Mesenchymal stem cell (in vitro differentiated cells and primary cell): Measurements from ENCODE around the gene UPK1B.

Experiments used
- DNase-seq: peaks from one replicate; pipeline ENCODE4 v3.0.0-alpha.2; 2013
- H2AFZ ChIP-seq: one replicate; pipeline ENCODE4 v1.6.1; 2013; ENCODE audit warnings: low read depth, mild to moderate bottlenecking, control low read depth, inconsistent platforms, low read length, moderate library complexity
- H2AK5ac ChIP-seq: 2 replicates; pipeline ENCODE4 v1.6.1; 2013; ENCODE audit warnings: low read length, moderate library complexity, mild to moderate bottlenecking, inconsistent platforms; ENCODE audit not compliant: severe bottlenecking
- H2BK120ac ChIP-seq: one replicate; pipeline ENCODE4 v1.6.1; 2013; ENCODE audit warnings: low read depth, mild to moderate bottlenecking, inconsistent platforms, low read length, moderate library complexity
- H2BK12ac ChIP-seq, 2 experiments: one replicate each; pipeline ENCODE4 v1.6.1; 2013; ENCODE audit warnings: inconsistent platforms in 2 of 2, low read length in 2 of 2, mild to moderate bottlenecking in 2 of 2, moderate library complexity in 2 of 2, control low read depth in 1 of 2
- H2BK15ac ChIP-seq: one replicate; pipeline ENCODE4 v1.6.1; 2013; ENCODE audit warnings: mild to moderate bottlenecking, low read depth, inconsistent platforms; ENCODE audit not compliant: poor library complexity, severe bottlenecking
- H2BK5ac ChIP-seq: 2 replicates; pipeline ENCODE4 v1.6.1; 2013; ENCODE audit warnings: low read depth, mild to moderate bottlenecking, low read length, control low read depth, inconsistent platforms; ENCODE audit not compliant: poor library complexity, severe bottlenecking
- H3K14ac ChIP-seq, 2 experiments: one replicate each; pipeline ENCODE4 v1.6.1; 2013; ENCODE audit warnings: inconsistent platforms in 2 of 2, low read length in 2 of 2, control low read depth in 1 of 2, mild to moderate bottlenecking in 1 of 2, moderate library complexity in 1 of 2
- H3K18ac ChIP-seq, 2 experiments: one replicate each; pipeline ENCODE4 v1.6.1; 2013; ENCODE audit warnings: inconsistent platforms in 2 of 2, low read length in 2 of 2, control low read depth in 1 of 2, low read depth in 1 of 2, mild to moderate bottlenecking in 1 of 2
- H3K23ac ChIP-seq, 2 experiments: one replicate each; pipeline ENCODE4 v1.6.1; 2013; ENCODE audit warnings: inconsistent platforms in 2 of 2, low read length in 2 of 2, mild to moderate bottlenecking in 2 of 2, moderate library complexity in 2 of 2, control low read depth in 1 of 2
- H3K27ac ChIP-seq: 2 replicates; pipeline ENCODE4 v1.5.1; 2013; ENCODE audit warnings: mild to moderate bottlenecking, moderate library complexity, low read length, control low read depth, inconsistent platforms; ENCODE audit not compliant: poor library complexity, severe bottlenecking
- H3K27me3 ChIP-seq, 2 experiments: 2 replicates each; pipeline versions ENCODE4 v1.6.1 to v1.7.0; 2013; ENCODE audit warnings: low read length in 2 of 2, mild to moderate bottlenecking in 2 of 2, moderate library complexity in 2 of 2, control low read depth in 1 of 2, inconsistent platforms in 1 of 2; ENCODE audit not compliant: control insufficient read depth in 1 of 2, insufficient read depth in 1 of 2
- H3K36me3 ChIP-seq, 2 experiments: 2 replicates each; pipeline versions ENCODE4 v1.6.1 to v1.7.0; 2013; ENCODE audit warnings: low read length in 2 of 2, control low read depth in 1 of 2, inconsistent platforms in 1 of 2, low read depth in 1 of 2, mild to moderate bottlenecking in 1 of 2; ENCODE audit not compliant: insufficient read depth in 2 of 2, control insufficient read depth in 1 of 2
- H3K4ac ChIP-seq, 2 experiments: one replicate each; pipeline ENCODE4 v1.6.1; 2013; ENCODE audit warnings: inconsistent platforms in 2 of 2, low read length in 2 of 2, mild to moderate bottlenecking in 2 of 2, moderate library complexity in 2 of 2, control low read depth in 1 of 2, low read depth in 1 of 2
- H3K4me1 ChIP-seq: 2 replicates; pipeline ENCODE4 v1.6.1; 2013; ENCODE audit warnings: low read depth, low read length, control low read depth; ENCODE audit not compliant: control insufficient read depth, insufficient read depth
- H3K4me2 ChIP-seq: 2 replicates; pipeline ENCODE4 v1.6.1; 2013; ENCODE audit warnings: low read length, mild to moderate bottlenecking, inconsistent platforms; ENCODE audit not compliant: poor library complexity, severe bottlenecking
- H3K4me3 ChIP-seq, 2 experiments: 2 replicates each; pipeline versions ENCODE4 v1.5.1 to v1.7.0; 2013; ENCODE audit warnings: low read length in 2 of 2, mild to moderate bottlenecking in 2 of 2, control low read depth in 1 of 2, low read depth in 1 of 2; ENCODE audit not compliant: insufficient read depth in 1 of 2
- H3K79me1 ChIP-seq: replicated peaks from 2 replicates; pipeline ENCODE4 v1.6.1; 2013; ENCODE audit warnings: mild to moderate bottlenecking, control low read depth, low read length, inconsistent platforms; ENCODE audit not compliant: poor library complexity, severe bottlenecking
- H3K9ac ChIP-seq: 2 replicates; pipeline ENCODE4 v1.7.0; 2013; ENCODE audit warnings: mild to moderate bottlenecking, low read length, moderate library complexity
- H3K9me3 ChIP-seq: 2 replicates; pipeline ENCODE4 v1.7.0; 2013; ENCODE audit warnings: mild to moderate bottlenecking, low read length; ENCODE audit not compliant: control insufficient read depth
- H4K8ac ChIP-seq: one replicate; pipeline ENCODE4 v1.6.1; 2013; ENCODE audit warnings: inconsistent platforms, mild to moderate bottlenecking, low read length, moderate library complexity
- H4K91ac ChIP-seq: one replicate; pipeline ENCODE4 v1.6.1; 2013; ENCODE audit warnings: mild to moderate bottlenecking, low read length, inconsistent platforms
- WGBS: methylation state at CpG from one replicate; pipeline ENCODE4 v1.1.7; 2013; ENCODE audit warnings: mixed read lengths; 5-methylcytosine and 5-hydroxymethylcytosine counted together

Gene UPK1B

GRCh38 chr3:119175872-119176756 lies 2.7 kb downstream of the UPK1B start:
- Histone ChIP-seq H3K27me3 (peaks cover 0 to 7% of the 10 kb centered on the region in 2 experiments), H3K14ac (no peak overlapping the region), H3K9ac (no peak overlapping the region), H3K18ac (no peak overlapping the region), H2BK120ac (no peak overlapping the region), H3K4me1 (peaks cover 4% of the 10 kb centered on the region), H3K4ac (no peak overlapping the region), H3K4me3 (no peak overlapping the region), H2BK15ac (no peak overlapping the region), H3K27ac (peak overlapping the region; percentile 6), H4K8ac (no peak overlapping the region), H3K4me2 (peak overlapping the region; percentile 66), H4K91ac (no peak overlapping the region), H2BK12ac (no peak overlapping the region), H2AK5ac (no peak overlapping the region), H3K9me3 (no peaks in the 10 kb centered on the region), H2AFZ (no peak overlapping the region), H3K36me3 (no peaks in the 10 kb centered on the region), H3K79me1 (no peaks in the 10 kb centered on the region), H3K23ac (no peak overlapping the region), H2BK5ac (no peak overlapping the region)
- 71% methylated on average over 2 of the region's 10 CpGs for WGBS
- no peak for DNase-seq

GRCh38 chr3:119176778-119177177 lies 3.4 kb downstream of the UPK1B start:
- Histone ChIP-seq H3K27me3 (peaks cover 0 to 7% of the 10 kb centered on the region in 2 experiments), H3K4ac (no peak overlapping the region), H3K9ac (no peak overlapping the region), H3K4me1 (peaks cover 5% of the 10 kb centered on the region), H3K4me2 (peak overlapping the region; percentile 66), H3K79me1 (no peaks in the 10 kb centered on the region), H3K14ac (no peak overlapping the region), H2BK12ac (no peak overlapping the region), H2AFZ (no peak overlapping the region), H3K18ac (no peak overlapping the region), H3K23ac (no peak overlapping the region), H3K36me3 (no peaks in the 10 kb centered on the region), H2BK5ac (no peak overlapping the region), H2AK5ac (no peak overlapping the region), H3K9me3 (no peaks in the 10 kb centered on the region), H3K27ac (peak overlapping the region; percentile 17), H4K8ac (no peak overlapping the region), H2BK120ac (no peak overlapping the region), H3K4me3 (no peak overlapping the region), H2BK15ac (no peak overlapping the region), H4K91ac (no peak overlapping the region)
- DNase-seq: no peak
- WGBS: 78% methylated on average over 3 of the region's 4 CpGs

GRCh38 chr3:119177321-119177720 lies 3.9 kb downstream of the UPK1B start:
- H3K18ac ChIP-seq: no peak overlapping the region
- no peak overlapping the region for H2BK15ac ChIP-seq
- H2BK12ac ChIP-seq: no peak overlapping the region

GRCh38 chr3:119181765-119182164 lies 8.4 kb downstream of the UPK1B start:
- Histone ChIP-seq H3K23ac (peak overlapping the region in 1 of 2 experiments; percentile 42), H3K9me3 (no peaks in the 10 kb centered on the region), H3K4me1 (peaks cover 12% of the 10 kb centered on the region), H2AK5ac (peak overlapping the region; percentile 55), H3K14ac (no peak overlapping the region), H3K18ac (no peak overlapping the region), H2BK15ac (no peak overlapping the region), H2BK12ac (no peak overlapping the region), H3K4ac (no peak overlapping the region), H3K4me3 (no peak overlapping the region), H3K27me3 (no peaks in the 10 kb centered on the region), H4K8ac (no peak overlapping the region), H3K9ac (no peak overlapping the region), H4K91ac (no peak overlapping the region), H3K36me3 (no peaks in the 10 kb centered on the region), H3K79me1 (no peaks in the 10 kb centered on the region), H2AFZ (no peak overlapping the region), H3K27ac (peak overlapping the region; percentile 8), H3K4me2 (no peak overlapping the region), H2BK120ac (no peak overlapping the region), H2BK5ac (no peak overlapping the region)
- 50% methylated on average over 1 of the region's 3 CpGs for WGBS
- no peak for DNase-seq

More at GRCh38 chr3:119177321-119177720, 3.9 kb downstream of the UPK1B start:
- DNase-seq: no peak
- no peak overlapping the region for H3K27ac ChIP-seq
- no peak overlapping the region for H3K4me2 ChIP-seq
- H2AK5ac ChIP-seq: no peak overlapping the region
- no peak overlapping the region for H4K8ac ChIP-seq
- peaks cover 0 to 7% of the 10 kb centered on the region in 2 experiments for H3K27me3 ChIP-seq
- no peak overlapping the region for H3K9ac ChIP-seq
- H2AFZ ChIP-seq: no peak overlapping the region
- H3K4me1 ChIP-seq: peaks cover 9% of the 10 kb centered on the region
- H3K36me3 ChIP-seq: no peaks in the 10 kb centered on the region
- no peak overlapping the region for H3K14ac ChIP-seq
- H2BK120ac ChIP-seq: no peak overlapping the region
- H3K79me1 ChIP-seq: no peaks in the 10 kb centered on the region
- H3K4ac ChIP-seq: no peak overlapping the region
- H3K23ac ChIP-seq: no peak overlapping the region
- 84% methylated on average over 3 of the region's 4 CpGs for WGBS
- H3K9me3 ChIP-seq: no peaks in the 10 kb centered on the region
- no peak overlapping the region for H2BK5ac ChIP-seq
- H4K91ac ChIP-seq: no peak overlapping the region
- H3K4me3 ChIP-seq: no peak overlapping the region
